Measurements from ENCODE around the gene RSU1. TPM values are rescaled to one million over a fixed set of nuclear protein-coding genes. Genes with fewer than 3 reads are reported as not detected.

The RSU1 gene
- total and polyA plus RNA-seq, 2 experiments from 2014 or later, result 109 to 236 TPM

DNA sequence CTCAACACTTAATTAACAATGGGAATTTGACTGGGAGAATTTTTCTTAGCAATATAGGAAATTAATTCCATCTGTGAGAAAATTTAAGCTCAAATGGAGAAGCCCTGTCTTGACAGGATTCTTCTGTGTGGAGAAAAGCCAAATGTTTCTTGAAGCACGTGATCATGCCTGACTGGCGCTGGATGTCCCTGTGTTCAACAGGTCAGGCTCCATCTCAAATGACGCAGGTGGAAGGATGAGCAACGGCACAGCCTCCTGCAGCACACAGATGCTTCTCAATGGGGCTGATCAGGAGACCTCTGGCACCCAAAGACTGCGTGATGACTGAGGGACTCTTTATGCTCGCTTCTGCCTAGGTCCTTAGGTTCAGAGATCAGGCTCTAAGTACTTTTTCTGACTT lies 143.8 kb downstream of the RSU1 start:
- no peak overlapping the region for H3K4me2 ChIP-seq (ENCODE audit: unreplicated experiment)
- H3K27me3 ChIP-seq (replicated peaks; ENCODE audit: insufficient read depth), result no peaks in the 10 kb centered on the region
- in situ Hi-C loops (cut with MboI), result no loop called here
- TF ChIP-seq EZH2 (IDR thresholded peaks at IDR 0.05; ENCODE audit: insufficient read depth, poor library complexity, severe bottlenecking) (no peak), EZH2phosphoT487 (IDR thresholded peaks at IDR 0.05; ENCODE audit: insufficient read depth, low read depth) (no peak)
- no peaks in the 10 kb centered on the region for H3K9me3 ChIP-seq (ENCODE audit: low read depth)
- H3K9me2 ChIP-seq (ENCODE audit: insufficient read depth), result no peaks in the 10 kb centered on the region
- 62 to 65% methylated on average over 5 to 6 of the region's 6 CpGs for WGBS, 2 experiments (ENCODE audit: low coverage in 1 of 2, low lambda C conversion rate in 2 of 2, missing lambda C conversion rate in 2 of 2)
- no peaks in the 10 kb centered on the region; the same call in 1 of the 2 replicates for H3K36me3 ChIP-seq (ENCODE audit: low read depth)
- no peaks in the 10 kb centered on the region for H4K20me1 ChIP-seq (ENCODE audit: insufficient read depth)
- no peak overlapping the region for H2AFZ ChIP-seq
- no peak overlapping the region for H3K9ac ChIP-seq
- H3F3A ChIP-seq (ENCODE audit: insufficient read depth), result no peaks in the 10 kb centered on the region
- no peak for DNase-seq
- H3K27ac ChIP-seq, result no peak overlapping the region
- H3K4me1 ChIP-seq (ENCODE audit: insufficient read depth), result no peaks in the 10 kb centered on the region
- H3K4me3 ChIP-seq, result no peak overlapping the region
- H3K79me2 ChIP-seq (ENCODE audit: insufficient read depth), result 0 out of 2 replicates have a peak, but pooled peaks cover 5% of the 10 kb centered on the region

DNA sequence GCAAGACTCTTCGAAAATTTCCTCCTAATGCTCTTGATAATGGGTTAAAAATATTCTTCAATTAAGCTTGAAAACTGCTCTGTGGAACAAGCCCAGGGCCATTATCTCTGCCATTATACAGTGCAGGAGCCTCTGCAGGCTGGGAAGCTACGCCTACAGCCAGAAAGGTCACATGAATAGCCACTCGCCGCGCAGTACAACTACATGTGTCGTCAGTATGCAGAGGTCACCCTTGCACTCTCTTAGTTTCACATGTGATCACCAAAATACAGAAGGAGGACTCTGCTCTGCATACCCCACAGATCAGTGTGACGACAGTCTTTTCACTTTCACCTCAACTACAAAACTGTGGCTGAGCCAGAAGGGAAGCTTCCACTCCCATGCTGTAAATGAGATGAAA lies 153.8 kb downstream of the RSU1 start:
- H3K9me3 ChIP-seq (ENCODE audit: low read depth), result no peaks in the 10 kb centered on the region
- H3K27me3 ChIP-seq (replicated peaks; ENCODE audit: insufficient read depth), result no peaks in the 10 kb centered on the region
- no peak overlapping the region for H2AFZ ChIP-seq
- DNase-seq, result no peak
- in situ Hi-C loops (cut with MboI), result no loop called here
- H3K79me2 ChIP-seq (ENCODE audit: insufficient read depth), result peaks cover 12% of the 10 kb centered on the region
- 93 to 96% methylated on average over 7 of the region's 7 CpGs for WGBS, 2 experiments (ENCODE audit: low coverage in 1 of 2, low lambda C conversion rate in 2 of 2, missing lambda C conversion rate in 2 of 2)
- no peak overlapping the region for H3K4me2 ChIP-seq (ENCODE audit: unreplicated experiment)
- H3K4me3 ChIP-seq, result no peak overlapping the region
- no peak for TF ChIP-seq EZH2 (IDR thresholded peaks at IDR 0.05; ENCODE audit: insufficient read depth, poor library complexity, severe bottlenecking)
- TF ChIP-seq EZH2phosphoT487 (IDR thresholded peaks at IDR 0.05; ENCODE audit: insufficient read depth, low read depth), result no peak
- H3F3A ChIP-seq (ENCODE audit: insufficient read depth), result no peaks in the 10 kb centered on the region
- no peaks in the 10 kb centered on the region for H4K20me1 ChIP-seq (ENCODE audit: insufficient read depth)
- H3K27ac ChIP-seq, result no peak overlapping the region
- H3K9me2 ChIP-seq (ENCODE audit: insufficient read depth), result no peaks in the 10 kb centered on the region
- H3K36me3 ChIP-seq (ENCODE audit: low read depth), result no peaks in the 10 kb centered on the region
- no peaks in the 10 kb centered on the region for H3K4me1 ChIP-seq (ENCODE audit: insufficient read depth)
- H3K9ac ChIP-seq, result no peak overlapping the region

DNA sequence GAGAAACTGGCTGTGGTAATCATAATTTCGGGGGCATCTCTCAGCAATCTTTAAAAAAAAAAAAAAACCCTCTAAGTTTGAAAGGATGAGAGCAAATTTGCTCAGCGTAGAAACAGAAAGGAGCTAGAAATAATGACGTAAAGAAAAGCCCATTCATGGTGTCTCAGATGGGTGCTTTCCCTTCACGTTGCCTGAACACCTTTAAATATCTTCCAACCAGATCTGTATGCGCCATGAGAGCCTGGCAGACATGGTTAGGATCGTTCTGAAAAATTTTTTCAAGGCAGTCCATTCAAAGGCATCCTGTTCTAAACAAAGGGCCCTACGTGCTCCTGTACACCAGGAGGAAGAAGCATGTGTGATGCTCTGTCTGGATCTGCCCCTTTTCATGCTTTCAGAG lies 154.3 kb downstream of the RSU1 start:
- no peaks in the 10 kb centered on the region for H4K20me1 ChIP-seq (ENCODE audit: insufficient read depth)
- H3K36me3 ChIP-seq (ENCODE audit: low read depth), result no peaks in the 10 kb centered on the region
- no peaks in the 10 kb centered on the region for H3F3A ChIP-seq (ENCODE audit: insufficient read depth)
- TF ChIP-seq EZH2phosphoT487 (IDR thresholded peaks at IDR 0.05; ENCODE audit: insufficient read depth, low read depth) (no peak), EZH2 (IDR thresholded peaks at IDR 0.05; ENCODE audit: insufficient read depth, poor library complexity, severe bottlenecking) (no peak)
- H3K4me1 ChIP-seq (ENCODE audit: insufficient read depth), result no peaks in the 10 kb centered on the region
- no peaks in the 10 kb centered on the region for H3K9me2 ChIP-seq (ENCODE audit: insufficient read depth)
- H3K27me3 ChIP-seq (replicated peaks; ENCODE audit: insufficient read depth), result no peaks in the 10 kb centered on the region
- no peak overlapping the region for H2AFZ ChIP-seq
- H3K4me2 ChIP-seq (ENCODE audit: unreplicated experiment), result no peak overlapping the region
- H3K27ac ChIP-seq, result no peak overlapping the region
- no peaks in the 10 kb centered on the region for H3K9me3 ChIP-seq (ENCODE audit: low read depth)
- WGBS, 2 experiments (ENCODE audit: low coverage in 1 of 2, low lambda C conversion rate in 2 of 2, missing lambda C conversion rate in 2 of 2), result 90 to 94% methylated on average over 7 of the region's 7 CpGs
- H3K79me2 ChIP-seq (ENCODE audit: insufficient read depth), result peaks cover 11% of the 10 kb centered on the region
- in situ Hi-C loops (cut with MboI), result no loop called here
- DNase-seq, result no peak
- H3K4me3 ChIP-seq, result no peak overlapping the region
- no peak overlapping the region for H3K9ac ChIP-seq

DNA sequence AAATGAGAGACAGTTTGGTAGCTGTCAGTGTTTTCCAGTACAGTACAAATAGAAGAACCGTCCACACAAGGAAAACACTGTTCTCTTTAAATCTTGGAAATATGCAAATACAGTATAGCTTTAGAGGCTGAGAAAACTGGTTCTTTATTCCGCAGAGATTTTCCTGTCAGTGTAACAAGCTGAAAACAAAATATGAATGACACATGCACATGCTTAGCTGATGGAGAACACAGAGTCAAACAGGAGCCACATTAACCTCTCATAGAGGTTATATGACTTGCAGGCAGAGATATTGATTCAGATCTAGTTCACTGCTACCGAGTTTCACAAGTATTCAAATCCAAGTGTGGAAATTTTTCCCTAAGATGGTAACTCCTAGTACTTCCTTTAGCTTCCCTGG lies 160.3 kb downstream of the RSU1 start:
- H3K9me3 ChIP-seq (ENCODE audit: low read depth), result no peaks in the 10 kb centered on the region
- H3K27me3 ChIP-seq (replicated peaks; ENCODE audit: insufficient read depth), result no peaks in the 10 kb centered on the region
- TF ChIP-seq EZH2phosphoT487 (IDR thresholded peaks at IDR 0.05; ENCODE audit: insufficient read depth, low read depth) (no peak), EZH2 (IDR thresholded peaks at IDR 0.05; ENCODE audit: insufficient read depth, poor library complexity, severe bottlenecking) (no peak)
- no peaks in the 10 kb centered on the region; the same call in 1 of the 2 replicates for H3K79me2 ChIP-seq (ENCODE audit: insufficient read depth)
- H4K20me1 ChIP-seq (ENCODE audit: insufficient read depth), result no peaks in the 10 kb centered on the region
- H3F3A ChIP-seq (ENCODE audit: insufficient read depth), result no peaks in the 10 kb centered on the region
- DNase-seq, result no peak
- H3K4me3 ChIP-seq, result no peak overlapping the region
- no peak overlapping the region for H3K4me2 ChIP-seq (ENCODE audit: unreplicated experiment)
- H3K9me2 ChIP-seq (ENCODE audit: insufficient read depth), result no peaks in the 10 kb centered on the region
- in situ Hi-C loops (cut with MboI), result no loop called here
- no peak overlapping the region for H2AFZ ChIP-seq
- H3K27ac ChIP-seq, result no peak overlapping the region
- no peaks in the 10 kb centered on the region for H3K36me3 ChIP-seq (ENCODE audit: low read depth)
- no peaks in the 10 kb centered on the region for H3K4me1 ChIP-seq (ENCODE audit: insufficient read depth)
- WGBS, 2 experiments (ENCODE audit: low coverage in 1 of 2, low lambda C conversion rate in 2 of 2, missing lambda C conversion rate in 2 of 2), result 80 to 82% methylated on average over 3 of the region's 3 CpGs
- H3K9ac ChIP-seq, result no peak overlapping the region

DNA sequence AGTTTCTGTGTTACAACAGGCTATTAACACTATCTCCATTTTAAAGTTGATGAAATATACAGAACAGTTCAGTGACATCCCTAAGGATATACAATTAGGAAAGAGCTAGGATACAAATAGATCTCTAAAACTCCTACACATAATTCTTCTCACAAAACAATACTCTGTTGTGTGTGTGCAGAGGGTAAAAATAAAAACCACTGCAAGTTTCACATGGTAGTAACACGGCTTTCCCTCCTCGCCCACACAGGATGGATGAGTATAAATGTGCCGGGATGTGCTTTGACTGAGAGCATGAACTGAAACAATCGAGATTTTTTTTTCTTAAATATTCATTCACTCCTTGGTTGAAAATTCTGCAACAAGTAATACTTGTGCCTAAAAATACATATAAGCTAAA lies 164.0 kb downstream of the RSU1 start:
- no peaks in the 10 kb centered on the region for H3K4me1 ChIP-seq (ENCODE audit: insufficient read depth)
- no peaks in the 10 kb centered on the region for H4K20me1 ChIP-seq (ENCODE audit: insufficient read depth)
- in situ Hi-C loops (cut with MboI), result no loop called here
- H3F3A ChIP-seq (ENCODE audit: insufficient read depth), result no peaks in the 10 kb centered on the region
- no peak overlapping the region for H3K4me2 ChIP-seq (ENCODE audit: unreplicated experiment)
- peaks cover 2% of the 10 kb centered on the region for H3K79me2 ChIP-seq (ENCODE audit: insufficient read depth)
- no peak overlapping the region for H3K4me3 ChIP-seq
- no peak for DNase-seq
- no peak overlapping the region for H2AFZ ChIP-seq
- H3K9me3 ChIP-seq (ENCODE audit: low read depth), result no peaks in the 10 kb centered on the region
- no peaks in the 10 kb centered on the region for H3K36me3 ChIP-seq (ENCODE audit: low read depth)
- H3K27ac ChIP-seq, result no peak overlapping the region
- 94 to 98% methylated on average over 4 of the region's 4 CpGs for WGBS, 2 experiments (ENCODE audit: low coverage in 1 of 2, low lambda C conversion rate in 2 of 2, missing lambda C conversion rate in 2 of 2)
- H3K9me2 ChIP-seq (ENCODE audit: insufficient read depth), result no peaks in the 10 kb centered on the region
- no peak overlapping the region for H3K9ac ChIP-seq
- TF ChIP-seq EZH2 (IDR thresholded peaks at IDR 0.05; ENCODE audit: insufficient read depth, poor library complexity, severe bottlenecking) (no peak), EZH2phosphoT487 (IDR thresholded peaks at IDR 0.05; ENCODE audit: insufficient read depth, low read depth) (no peak)
- H3K27me3 ChIP-seq (replicated peaks; ENCODE audit: insufficient read depth), result no peaks in the 10 kb centered on the region

All from GM23248 (cell line).